ENCODE data around the gene APCDD1L.

GRCh38 chr20:58449681-58450221, 65.4 kb downstream of the APCDD1L start:
- no peak for TF ChIP-seq CTCF (IDR thresholded peaks at IDR 0.05)
- no peak for TF ChIP-seq POLR2A (IDR thresholded peaks at IDR 0.05)

Data from uterus (tissue), 2 donors.